Ishikawa (cell line): Measurements from ENCODE around the gene NPTX1.

Experiments
- CEBPB ChIP-seq: IDR thresholded peaks from 2 replicates; pipeline ENCODE4 v1.6.1; 2012
- CREB1 ChIP-seq: IDR thresholded peaks from 2 replicates; pipeline ENCODE4 v1.6.1; 2012; ENCODE audit warnings: low read depth
- EGR1 ChIP-seq: IDR thresholded peaks from 2 replicates; pipeline ENCODE4 v1.6.1; 2012
- EP300 ChIP-seq: IDR thresholded peaks from 2 replicates; pipeline ENCODE4 v1.6.1; 2012; ENCODE audit warnings: borderline replicate concordance
- FOXM1 ChIP-seq: IDR thresholded peaks from 2 replicates; pipeline ENCODE4 v1.6.1; 2012; ENCODE audit warnings: low read depth, borderline replicate concordance
- NFIC ChIP-seq: IDR thresholded peaks from 2 replicates; pipeline ENCODE4 v1.6.1; 2012
- RAD21 ChIP-seq: IDR thresholded peaks from 2 replicates; pipeline ENCODE4 v1.6.1; 2012; ENCODE audit warnings: low read depth
- REST ChIP-seq: IDR thresholded peaks from 2 replicates; pipeline ENCODE4 v1.6.1; 2012; ENCODE audit warnings: low read depth, mild to moderate bottlenecking
- TAF1 ChIP-seq: IDR thresholded peaks from 2 replicates; pipeline ENCODE4 v1.6.1; 2012; ENCODE audit warnings: low read depth, mild to moderate bottlenecking
- TCF12 ChIP-seq: IDR thresholded peaks from 2 replicates; pipeline ENCODE4 v1.6.1; 2012; ENCODE audit warnings: low read depth
- TEAD4 ChIP-seq: IDR thresholded peaks from 2 replicates; pipeline ENCODE4 v1.6.1; 2012
- YY1 ChIP-seq: IDR thresholded peaks from 2 replicates; pipeline ENCODE4 v1.6.1; 2012; ENCODE audit warnings: low read depth
- ZBTB7A ChIP-seq: IDR thresholded peaks from 2 replicates; pipeline ENCODE4 v1.6.1; 2012; ENCODE audit warnings: low read depth
- TF ChIP-seq, protein P1 (sequence below): IDR thresholded peaks from 2 replicates; pipeline ENCODE4 v1.6.1; 2012
- TF ChIP-seq, protein P2 (sequence below): IDR thresholded peaks from 2 replicates; pipeline ENCODE4 v1.6.1; 2012

The NPTX1 gene

GRCh38 chr17:80453126-80453997 lies 23.0 kb downstream of the NPTX1 start:
- TF ChIP-seq TCF12: no peak
- no peak for TF ChIP-seq CREB1
- no peak for TF ChIP-seq CEBPB
- no peak for TF ChIP-seq FOXM1
- TF ChIP-seq, protein P1, sequence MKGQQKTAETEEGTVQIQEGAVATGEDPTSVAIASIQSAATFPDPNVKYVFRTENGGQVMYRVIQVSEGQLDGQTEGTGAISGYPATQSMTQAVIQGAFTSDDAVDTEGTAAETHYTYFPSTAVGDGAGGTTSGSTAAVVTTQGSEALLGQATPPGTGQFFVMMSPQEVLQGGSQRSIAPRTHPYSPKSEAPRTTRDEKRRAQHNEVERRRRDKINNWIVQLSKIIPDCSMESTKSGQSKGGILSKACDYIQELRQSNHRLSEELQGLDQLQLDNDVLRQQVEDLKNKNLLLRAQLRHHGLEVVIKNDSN: no peak
- TF ChIP-seq, protein P2, sequence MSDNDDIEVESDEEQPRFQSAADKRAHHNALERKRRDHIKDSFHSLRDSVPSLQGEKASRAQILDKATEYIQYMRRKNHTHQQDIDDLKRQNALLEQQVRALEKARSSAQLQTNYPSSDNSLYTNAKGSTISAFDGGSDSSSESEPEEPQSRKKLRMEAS: no peak
- no peak for TF ChIP-seq TEAD4
- no peak for TF ChIP-seq YY1

DNA sequence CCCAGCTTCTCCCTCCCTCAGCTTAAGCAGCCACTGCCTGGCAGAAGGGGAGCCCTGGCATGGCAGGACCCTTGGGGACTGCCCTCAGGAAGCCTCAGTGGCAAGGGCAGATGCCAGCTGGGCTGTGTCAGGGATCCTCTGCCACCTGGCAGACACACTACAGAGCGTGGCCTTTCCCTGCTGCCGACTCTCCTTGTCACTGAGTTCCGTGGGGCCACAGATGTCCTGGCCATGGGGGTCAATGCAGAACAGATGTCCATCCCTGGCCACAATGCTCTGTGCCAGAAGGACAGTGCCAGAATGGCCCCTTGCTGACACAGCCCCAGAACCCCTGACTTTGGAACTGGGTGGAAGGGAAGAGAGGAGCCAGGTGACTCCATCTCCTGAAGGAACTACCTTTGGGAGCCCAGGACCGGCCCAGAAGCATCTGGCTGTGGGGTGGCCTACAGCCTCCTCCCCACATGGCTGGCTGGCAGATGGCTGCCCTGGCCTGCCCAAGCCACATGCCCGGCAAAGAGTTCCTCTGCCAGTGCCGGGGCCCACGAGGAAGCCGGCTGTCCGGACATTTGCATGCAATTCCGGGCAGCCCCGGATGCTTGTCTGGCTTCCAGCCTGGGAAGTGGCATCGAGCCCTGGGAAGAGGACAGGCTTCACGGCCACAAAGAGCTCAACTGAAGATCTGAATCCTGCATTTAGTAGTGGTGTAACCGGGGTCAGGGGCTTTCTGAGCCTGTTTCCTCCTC lies 24.1 kb downstream of the NPTX1 start:
- TF ChIP-seq EP300 (no peak), REST (no peak), TCF12 (no peak), TAF1 (no peak), RAD21 (no peak), YY1 (no peak), TEAD4 (no peak), CEBPB (no peak), FOXM1 (no peak), EGR1 (no peak), CREB1 (no peak), NFIC (no peak), ZBTB7A (no peak)
- TF ChIP-seq, protein P2: no peak
- TF ChIP-seq, protein P1: no peak

DNA sequence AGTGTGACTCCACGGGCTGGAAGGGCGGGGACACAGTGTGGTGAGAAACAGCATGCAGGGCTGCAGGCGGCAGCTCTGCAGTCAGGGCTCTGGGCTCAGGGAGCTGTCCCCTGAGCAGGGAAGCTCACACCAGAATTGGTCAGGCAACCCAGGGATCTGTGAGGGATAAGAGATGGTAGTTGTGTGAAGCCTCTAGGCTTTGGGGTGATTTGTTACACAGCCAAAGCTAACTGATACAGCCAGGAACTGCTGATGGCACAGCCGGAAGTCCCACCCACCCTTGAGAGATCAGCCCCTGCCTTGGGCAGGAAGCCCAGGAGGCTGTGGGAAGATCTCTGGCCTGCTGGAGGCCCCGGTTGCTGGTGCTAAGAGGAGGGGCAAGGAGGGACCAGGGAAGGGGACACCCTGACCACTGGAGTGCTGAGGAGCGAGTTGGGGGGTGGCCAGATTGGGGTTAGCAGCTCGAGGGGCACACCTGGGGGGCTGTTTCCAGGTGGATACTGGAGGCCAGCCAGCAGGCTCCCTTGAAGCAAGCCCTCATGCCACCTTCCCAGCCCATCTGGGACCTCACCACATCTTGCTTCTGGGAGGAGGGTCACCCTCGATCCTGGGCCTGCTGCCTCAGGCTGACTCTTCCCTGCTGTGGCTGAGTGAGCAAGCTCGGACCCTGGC lies 25.2 kb downstream of the NPTX1 start:
- TF ChIP-seq EP300: no peak
- no peak for TF ChIP-seq NFIC
- TF ChIP-seq TEAD4: no peak
- TF ChIP-seq TAF1: no peak
- TF ChIP-seq TCF12: no peak
- no peak for TF ChIP-seq FOXM1
- no peak for TF ChIP-seq RAD21
- TF ChIP-seq, protein P1: no peak
- TF ChIP-seq REST: no peak
- TF ChIP-seq CEBPB: no peak
- TF ChIP-seq YY1: no peak
- TF ChIP-seq ZBTB7A: no peak
- TF ChIP-seq, protein P2: no peak

GRCh38 chr17:80449930-80450576 lies 26.4 kb downstream of the NPTX1 start:
- TF ChIP-seq TEAD4 (no peak), NFIC (no peak), CREB1 (no peak), TAF1 (no peak), TCF12 (no peak), EGR1 (no peak), CEBPB (no peak), RAD21 (no peak), EP300 (no peak)
- TF ChIP-seq, protein P1: no peak
- TF ChIP-seq, protein P2: no peak
